DOHH2 (cell line): Measurements from ENCODE around the gene SLX4IP.

ENCODE experiments used
- H3F3A ChIP-seq: fragments of 200-600 bp; sonication (generic), shearing (Covaris generic); 2 replicates; pipeline ENCODE4 v1.6.0; 2016; ENCODE audit warnings: antibody characterized with exemption, mild to moderate bottlenecking; ENCODE audit not compliant: control insufficient read depth, insufficient read depth
- H3K27ac ChIP-seq: fragments of 200-600 bp; sonication (generic); 2 replicates; pipeline ENCODE4 v1.5.1; 2014; ENCODE audit warnings: low read depth, mild to moderate bottlenecking, low read length, moderate library complexity
- H3K27me3 ChIP-seq: fragments of 200-600 bp; sonication (generic); 2 replicates; pipeline ENCODE4 v1.6.1; 2014; ENCODE audit warnings: mild to moderate bottlenecking, low read length, mixed read lengths; ENCODE audit not compliant: control insufficient read depth
- H3K36me3 ChIP-seq: fragments of 200-600 bp; sonication (generic); 2 replicates; pipeline ENCODE4 v1.6.1; 2014; ENCODE audit warnings: mild to moderate bottlenecking, low read length, moderate library complexity, mixed read lengths; ENCODE audit not compliant: control insufficient read depth
- H3K4me1 ChIP-seq: fragments of 200-600 bp; sonication (generic); 2 replicates; pipeline ENCODE4 v1.6.1; 2014; ENCODE audit warnings: mild to moderate bottlenecking, low read length, mixed read lengths; ENCODE audit not compliant: control insufficient read depth
- H3K4me2 ChIP-seq: fragments of 200-600 bp; sonication (generic); 2 replicates; pipeline ENCODE4 v1.6.0; 2014; ENCODE audit warnings: mild to moderate bottlenecking, low read length, moderate library complexity
- H3K4me3 ChIP-seq: fragments of 200-600 bp; sonication (generic); 2 replicates; pipeline ENCODE4 v1.5.1; 2014; ENCODE audit warnings: mild to moderate bottlenecking, low read length, mixed read lengths
- H3K79me2 ChIP-seq: fragments of 200-600 bp; sonication (generic); 2 replicates; pipeline ENCODE4 v1.6.1; 2014; ENCODE audit warnings: mild to moderate bottlenecking, low read length, mixed read lengths; ENCODE audit not compliant: control insufficient read depth
- H3K9me2 ChIP-seq: fragments of 200-600 bp; sonication (generic); replicated peaks from 2 replicates; pipeline ENCODE4 v1.6.1; 2014; ENCODE audit warnings: mild to moderate bottlenecking, low read length, mixed read lengths; ENCODE audit not compliant: control insufficient read depth
- H3K9me3 ChIP-seq: fragments of 200-600 bp; sonication (generic); 2 replicates; pipeline ENCODE4 v1.6.1; 2014; ENCODE audit warnings: antibody characterized with exemption, low read length, mixed read lengths; ENCODE audit not compliant: control insufficient read depth, insufficient read depth
- H4K20me1 ChIP-seq: fragments of 200-600 bp; sonication (generic); 2 replicates; pipeline ENCODE4 v1.6.0; 2014; ENCODE audit warnings: low read depth, mild to moderate bottlenecking, antibody characterized with exemption, low read length, moderate library complexity; ENCODE audit not compliant: control insufficient read depth, insufficient read depth
- CTCF ChIP-seq: fragments of 200-600 bp; sonication (generic); IDR thresholded peaks from one replicate; pipeline ENCODE4 v1.5.1; 2014; ENCODE audit warnings: antibody characterized with exemption, mild to moderate bottlenecking, low read depth, low read length; ENCODE audit not compliant: poor library complexity, severe bottlenecking
- EZH2phosphoT487 ChIP-seq: fragments of 200-600 bp; sonication (generic); IDR thresholded peaks from 2 replicates; pipeline ENCODE4 v1.6.1; 2017; ENCODE audit warnings: borderline replicate concordance, mild to moderate bottlenecking, antibody characterized with exemption, low read length, moderate library complexity, mixed read lengths

SLX4IP gene

GRCh38 chr20:10402938-10403608 is 32.0 kb upstream of the SLX4IP start:
- Histone ChIP-seq H3K27ac (no peak overlapping the region), H3K36me3 (peaks cover 12% of the 10 kb centered on the region), H3K79me2 (no peaks in the 10 kb centered on the region), H3K4me3 (no peak overlapping the region), H3K9me2 (no peaks in the 10 kb centered on the region), H4K20me1 (no peaks in the 10 kb centered on the region), H3K4me2 (no peak overlapping the region), H3K9me3 (no peaks in the 10 kb centered on the region), H3K4me1 (no peaks in the 10 kb centered on the region), H3K27me3 (no peaks in the 10 kb centered on the region), H3F3A (no peaks in the 10 kb centered on the region)
- no peak for TF ChIP-seq EZH2phosphoT487
- TF ChIP-seq CTCF = no peak

DNA sequence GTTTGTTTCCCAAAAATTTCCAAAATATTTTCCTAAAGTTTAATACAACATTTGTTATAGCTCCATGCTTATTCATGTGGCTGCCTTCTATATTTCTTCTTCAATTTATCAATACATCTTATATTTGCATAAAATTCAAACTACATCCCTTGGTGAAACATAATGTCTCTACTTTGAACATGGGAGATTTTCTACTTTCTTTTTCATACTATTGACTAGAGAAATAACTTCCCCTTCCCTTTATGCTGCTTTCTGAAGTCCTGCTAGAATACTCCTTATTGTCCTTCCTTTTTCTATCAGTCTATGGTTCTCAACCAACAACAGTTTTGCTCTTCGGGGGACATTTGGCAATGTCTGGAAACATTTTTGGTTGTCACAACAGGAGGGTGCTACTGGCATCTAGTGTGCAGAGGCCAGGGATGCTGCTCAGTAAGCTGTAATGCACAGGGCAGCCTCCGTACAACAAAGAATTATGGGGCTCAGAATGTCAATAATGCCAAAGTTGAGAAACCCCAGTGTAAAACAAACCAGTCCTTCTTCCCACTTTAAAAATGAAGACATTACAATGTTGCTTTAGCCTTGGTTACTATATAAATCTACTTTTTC is 31.0 kb upstream of the SLX4IP start:
- no peaks in the 10 kb centered on the region for H3F3A ChIP-seq
- H3K36me3 ChIP-seq = peaks cover 12% of the 10 kb centered on the region
- TF ChIP-seq EZH2phosphoT487 (no peak), CTCF (no peak)
- H3K4me1 ChIP-seq = no peaks in the 10 kb centered on the region
- no peaks in the 10 kb centered on the region for H4K20me1 ChIP-seq
- no peaks in the 10 kb centered on the region for H3K27me3 ChIP-seq
- no peaks in the 10 kb centered on the region for H3K79me2 ChIP-seq
- H3K27ac ChIP-seq = no peak overlapping the region
- no peak overlapping the region for H3K4me2 ChIP-seq
- no peaks in the 10 kb centered on the region for H3K9me2 ChIP-seq
- H3K4me3 ChIP-seq = no peak overlapping the region
- no peaks in the 10 kb centered on the region for H3K9me3 ChIP-seq

- Histone ChIP-seq H3K4me3 (no peak overlapping the region), H3K36me3 (peaks cover 12% of the 10 kb centered on the region), H3K4me1 (no peaks in the 10 kb centered on the region), H4K20me1 (no peaks in the 10 kb centered on the region), H3K4me2 (no peak overlapping the region), H3K27me3 (no peaks in the 10 kb centered on the region), H3F3A (no peaks in the 10 kb centered on the region), H3K9me3 (no peaks in the 10 kb centered on the region), H3K9me2 (no peaks in the 10 kb centered on the region), H3K79me2 (no peaks in the 10 kb centered on the region), H3K27ac (no peak overlapping the region)
- TF ChIP-seq CTCF (no peak), EZH2phosphoT487 (no peak)
Observed at GRCh38 chr20:10404959-10405530, 30.1 kb upstream of the SLX4IP start.
